ENCODE data around the gene PDE7B. TPM values are rescaled to one million over a fixed set of nuclear protein-coding genes. Genes with fewer than 3 reads are reported as not detected.

Gene PDE7B
- total RNA-seq, 4 donors from 2014 or later: 1.4 to 11.6 (median 3.5) TPM

GRCh38 chr6:135850882-135851281 is 619 bp upstream of the PDE7B start:
- Histone ChIP-seq H3K4me1 (no peaks in the 10 kb centered on the region), H3K36me3 (no peaks in the 10 kb centered on the region), H3K27ac (peak overlapping the region in 2 of 4 donors; percentile 28 to 57), H3K9me3 (no peaks in the 10 kb centered on the region), H3K27me3 (no peaks in the 10 kb centered on the region), H3K4me3 (no peak overlapping the region)
- no peak for DNase-seq
- TF ChIP-seq POLR2A (IDR thresholded peaks at IDR 0.05): no peak
- no peak for TF ChIP-seq CTCF (IDR thresholded peaks at IDR 0.05)

- Histone ChIP-seq H3K4me1 (no peaks in the 10 kb centered on the region), H3K27me3 (no peaks in the 10 kb centered on the region), H3K27ac (peak overlapping the region in 1 of 4 donors; percentile 32), H3K4me3 (peak overlapping the region in 2 of 4 donors; percentile 0 to 38), H3K9me3 (no peaks in the 10 kb centered on the region), H3K36me3 (no peaks in the 10 kb centered on the region)
- TF ChIP-seq POLR2A (IDR thresholded peaks at IDR 0.05): no peak
- TF ChIP-seq CTCF (IDR thresholded peaks at IDR 0.05): no peak
- DNase-seq: no peak
Observed at GRCh38 chr6:135852746-135853145, 1.2 kb downstream of the PDE7B start.

- no peak for DNase-seq
- H3K36me3 ChIP-seq: no peaks in the 10 kb centered on the region
Observed at GRCh38 chr6:135853227-135853626, 1.7 kb downstream of the PDE7B start.

GRCh38 chr6:135853986-135854385 is 2.5 kb downstream of the PDE7B start:
- Histone ChIP-seq H3K27ac (no peak overlapping the region), H3K9me3 (no peaks in the 10 kb centered on the region), H3K4me1 (no peaks in the 10 kb centered on the region), H3K4me3 (no peak overlapping the region), H3K36me3 (no peaks in the 10 kb centered on the region), H3K27me3 (no peaks in the 10 kb centered on the region)
- TF ChIP-seq POLR2A (IDR thresholded peaks at IDR 0.05) (no peak), CTCF (IDR thresholded peaks at IDR 0.05) (no peak)
- DNase-seq: no peak

More at GRCh38 chr6:135853227-135853626, 1.7 kb downstream of the PDE7B start:
- TF ChIP-seq CTCF (IDR thresholded peaks at IDR 0.05) (no peak), POLR2A (IDR thresholded peaks at IDR 0.05) (no peak)
- H3K4me3 ChIP-seq: peak overlapping the region in 2 of 4 donors; percentile 0 to 38
- no peaks in the 10 kb centered on the region for H3K9me3 ChIP-seq
- no peaks in the 10 kb centered on the region for H3K4me1 ChIP-seq
- no peak overlapping the region for H3K27ac ChIP-seq
- H3K27me3 ChIP-seq: no peaks in the 10 kb centered on the region

- Histone ChIP-seq H3K27ac (no peak overlapping the region), H3K27me3 (no peaks in the 10 kb centered on the region), H3K36me3 (no peaks in the 10 kb centered on the region)
Observed at GRCh38 chr6:135854799-135855198, 3.3 kb downstream of the PDE7B start.

More at GRCh38 chr6:135854799-135855198, 3.3 kb downstream of the PDE7B start:
- TF ChIP-seq CTCF (IDR thresholded peaks at IDR 0.05) (no peak), POLR2A (IDR thresholded peaks at IDR 0.05) (no peak)
- Histone ChIP-seq H3K4me1 (no peaks in the 10 kb centered on the region), H3K9me3 (no peaks in the 10 kb centered on the region), H3K4me3 (no peak overlapping the region)
- DNase-seq: no peak

Data from Peyer's patch (tissue), 4 donors.